GM21367 (cell line): Measurements from ENCODE around the gene FAM177B.
"Not testable (repeated sequence)": the region's sequence is repeated elsewhere in the genome, so short reads cannot be mapped to it uniquely, and the experiment has no call there.

ENCODE experiments used
- ATAC-seq: cut with Tn5 transposase; IDR thresholded peaks from one replicate; pipeline ENCODE4 v1.9.1; 2021; ENCODE audit not compliant: unreplicated experiment

FAM177B gene

DNA sequence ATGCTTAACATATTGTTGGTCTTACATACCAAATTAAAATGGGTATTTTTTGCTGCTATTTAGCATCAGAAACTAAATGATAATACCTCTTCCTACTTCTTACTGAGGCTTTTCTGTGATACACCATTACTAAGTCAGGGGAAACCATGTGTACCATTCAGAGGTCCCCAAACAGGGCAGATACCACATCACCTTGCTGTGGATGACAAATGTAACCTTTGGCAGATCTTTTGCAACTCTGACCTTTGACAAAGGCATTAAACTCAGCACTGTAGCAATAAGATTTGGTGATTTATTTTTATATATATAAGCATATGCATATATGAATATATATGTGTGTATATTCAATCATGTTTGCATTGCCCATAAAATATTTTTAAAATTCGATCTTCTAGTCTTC, 2.9 kb downstream of the FAM177B start:
- ATAC-seq: no peak

DNA sequence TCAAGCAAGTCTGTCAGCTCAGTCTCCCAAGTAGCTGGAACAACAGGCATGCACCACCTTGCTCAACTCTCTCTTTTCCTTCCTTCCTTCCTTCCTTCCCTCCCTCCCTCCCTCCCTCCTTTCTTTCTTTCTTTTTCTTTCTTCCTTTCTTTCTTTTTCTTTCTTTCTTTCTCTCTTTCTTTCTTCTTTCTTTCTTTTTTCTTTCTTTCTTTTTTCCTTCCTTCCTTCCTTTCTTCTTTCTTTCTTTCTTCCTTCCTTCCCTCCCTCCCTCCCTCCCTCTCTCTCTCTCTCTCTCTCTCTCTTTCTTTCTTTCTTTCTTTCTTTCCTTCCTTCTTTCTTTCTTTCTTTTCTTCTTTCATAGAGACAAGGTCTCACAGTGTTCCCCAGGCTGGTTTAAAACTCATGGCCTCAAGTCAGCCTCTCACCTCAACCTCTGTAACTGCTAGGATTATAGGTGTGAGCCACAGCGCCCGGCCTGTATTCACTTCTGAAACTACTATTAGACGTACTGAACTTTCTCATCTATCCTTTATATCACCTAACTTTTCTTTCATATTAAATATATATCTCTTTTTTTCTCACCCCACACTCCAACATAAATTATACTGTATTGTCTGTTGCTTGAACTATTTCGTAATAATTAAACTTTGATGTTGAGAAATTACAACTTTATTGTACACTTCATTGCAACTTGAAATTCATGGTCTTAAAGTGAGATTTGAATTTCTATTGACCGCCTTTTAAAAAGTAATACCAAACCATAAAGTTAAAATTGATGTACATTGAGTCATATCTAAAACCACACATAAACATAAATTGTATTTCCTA, 4.8 kb downstream of the FAM177B start:
- ATAC-seq: not testable (repeated sequence)

DNA sequence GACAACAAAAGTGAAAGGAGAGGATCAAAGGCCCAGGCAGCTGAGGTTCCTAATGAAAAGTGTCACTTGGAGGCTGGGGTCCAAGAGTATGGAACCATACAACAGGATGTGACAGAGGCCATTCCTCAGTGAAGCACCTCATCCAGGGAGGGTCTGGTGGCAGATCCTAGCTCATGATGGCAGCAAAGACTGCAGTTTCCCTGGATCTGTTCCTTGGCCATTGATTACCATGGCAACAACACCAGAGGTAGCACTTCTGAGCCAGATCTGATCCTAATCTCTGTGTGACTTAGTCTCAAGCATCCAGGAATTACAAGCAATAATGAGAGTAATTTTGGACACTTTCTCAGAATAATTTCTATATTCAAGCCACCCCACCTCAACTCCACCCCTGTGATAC, 12.9 kb downstream of the FAM177B start:
- no peak for ATAC-seq

DNA sequence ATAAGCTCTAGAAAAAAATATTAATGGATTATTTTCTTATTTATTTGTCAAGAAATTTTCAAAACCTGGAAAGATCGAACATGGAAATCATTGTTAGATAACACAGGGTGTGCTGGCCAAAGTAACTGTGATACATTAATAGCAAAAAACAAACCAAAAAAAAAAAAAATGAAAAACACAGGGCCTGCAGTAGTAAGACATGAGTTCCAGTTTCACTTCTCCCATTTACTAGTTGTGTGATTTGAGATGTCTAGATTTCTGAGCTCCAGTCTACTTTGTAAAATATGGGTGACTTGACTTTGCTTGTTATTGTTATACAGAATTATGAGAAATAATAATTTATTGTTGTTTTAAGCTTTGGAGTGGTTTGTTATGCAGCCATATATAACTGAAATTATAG, 13.6 kb downstream of the FAM177B start:
- ATAC-seq: peak; percentile 92

DNA sequence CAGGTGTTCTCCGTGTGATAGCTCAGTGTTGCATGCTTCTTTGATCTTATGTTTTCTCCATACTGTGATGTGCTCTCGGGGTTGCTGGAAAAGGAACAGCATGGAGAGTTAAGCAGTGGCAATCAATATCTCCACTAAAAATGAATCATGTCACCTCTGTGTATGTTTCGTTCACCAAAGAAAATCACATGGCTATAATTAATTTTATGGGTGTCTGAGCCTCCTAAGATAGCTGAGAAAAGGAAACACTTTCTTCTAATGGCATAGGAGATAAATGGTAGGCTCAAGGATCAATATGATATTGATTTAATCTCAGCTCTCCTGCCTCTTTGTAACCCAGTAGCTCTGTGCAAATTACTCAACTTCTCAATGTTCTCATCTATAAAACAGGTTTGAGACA, 14.3 kb downstream of the FAM177B start:
- no peak for ATAC-seq

DNA sequence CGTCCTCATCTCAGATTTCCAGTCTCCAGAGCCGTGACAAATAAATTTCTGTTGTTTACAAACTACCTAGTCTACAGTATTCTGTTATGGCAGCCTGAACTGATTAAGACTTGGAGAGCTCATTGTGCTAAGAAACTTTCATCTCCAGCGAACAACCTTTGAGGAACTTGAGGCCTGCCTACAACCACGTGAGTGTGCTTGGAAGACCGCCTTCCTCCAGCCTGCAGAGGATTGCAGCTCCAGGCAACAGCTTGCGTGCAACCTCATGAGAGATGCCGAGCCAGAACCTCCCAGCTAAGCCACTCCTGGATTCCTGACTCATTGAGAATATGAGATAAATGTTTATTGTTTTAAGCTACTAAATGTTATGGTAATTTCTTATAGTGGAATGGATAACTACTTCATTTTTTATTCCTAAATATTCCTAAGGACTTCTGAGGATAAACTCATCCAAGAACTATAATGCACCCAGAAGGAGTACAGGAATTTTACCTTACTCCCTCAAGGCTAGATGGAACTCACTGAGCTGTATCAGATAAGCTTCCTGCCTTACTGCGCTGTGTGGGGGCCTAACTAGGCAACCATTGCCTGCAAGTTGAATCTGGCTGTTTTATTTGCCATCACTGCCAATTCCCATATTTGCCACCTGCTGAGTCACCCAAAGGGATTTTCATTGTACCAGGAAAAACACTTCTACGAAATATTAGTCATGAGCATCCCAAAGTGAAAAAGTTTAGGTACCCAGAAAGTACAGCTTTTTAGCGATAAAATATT, 17.6 kb downstream of the FAM177B start:
- no peak for ATAC-seq

DNA sequence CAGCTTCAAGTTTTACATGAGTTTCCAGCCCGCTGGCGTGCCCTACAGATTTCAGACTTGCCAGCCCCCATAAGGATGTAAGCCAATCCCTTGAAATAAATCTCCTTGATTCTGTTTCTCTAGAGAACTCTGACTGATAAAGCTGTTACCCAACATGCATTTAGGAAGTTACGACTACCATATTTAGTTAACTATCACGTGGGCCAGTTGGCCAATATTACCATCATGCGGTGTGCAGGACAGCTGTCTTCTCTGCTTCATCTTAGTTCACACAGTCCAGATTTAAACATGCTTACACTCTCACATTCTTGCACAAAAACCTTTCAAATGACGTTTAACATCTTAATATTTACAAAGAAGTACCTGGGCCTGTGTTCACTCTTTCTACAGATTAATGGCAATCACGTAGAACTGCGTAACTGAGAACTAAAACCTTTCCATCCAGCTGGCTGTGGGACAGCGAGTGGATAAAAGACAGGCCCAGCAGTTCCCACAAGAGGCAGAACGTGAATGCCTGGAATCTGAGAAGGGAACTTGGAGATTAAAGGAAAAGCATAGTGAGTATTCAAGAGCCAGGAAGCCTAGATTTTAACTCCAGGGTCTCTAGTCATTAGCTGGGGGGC, 20.8 kb downstream of the FAM177B start:
- ATAC-seq: no peak

DNA sequence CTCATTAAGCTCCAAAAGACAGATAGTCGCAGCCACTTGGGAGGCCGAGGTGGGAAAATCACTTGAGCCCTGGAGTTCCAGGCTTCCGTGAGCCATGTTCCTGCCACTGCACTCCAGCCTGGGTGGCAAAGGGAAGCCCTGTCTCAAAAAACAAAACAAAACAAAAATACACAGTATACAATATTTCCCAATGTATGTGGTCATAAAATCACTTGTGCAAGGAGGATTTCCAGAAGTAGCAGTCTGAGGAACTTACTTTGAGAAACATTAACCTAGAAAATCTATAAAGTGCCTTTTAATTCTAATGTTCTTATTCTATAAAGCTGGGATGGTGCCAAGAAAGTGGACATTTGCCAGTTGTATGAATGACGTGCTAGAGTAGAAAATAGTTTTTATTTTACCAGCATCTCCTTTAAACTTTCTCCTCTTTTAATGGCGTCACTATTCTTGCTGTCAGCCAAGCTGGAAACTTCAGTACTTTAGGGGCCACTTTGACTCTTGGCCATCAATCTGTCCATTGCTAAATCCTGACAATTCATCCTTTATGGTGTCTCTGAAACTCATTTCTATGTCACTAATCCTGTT, 22.5 kb downstream of the FAM177B start:
- no peak for ATAC-seq

DNA sequence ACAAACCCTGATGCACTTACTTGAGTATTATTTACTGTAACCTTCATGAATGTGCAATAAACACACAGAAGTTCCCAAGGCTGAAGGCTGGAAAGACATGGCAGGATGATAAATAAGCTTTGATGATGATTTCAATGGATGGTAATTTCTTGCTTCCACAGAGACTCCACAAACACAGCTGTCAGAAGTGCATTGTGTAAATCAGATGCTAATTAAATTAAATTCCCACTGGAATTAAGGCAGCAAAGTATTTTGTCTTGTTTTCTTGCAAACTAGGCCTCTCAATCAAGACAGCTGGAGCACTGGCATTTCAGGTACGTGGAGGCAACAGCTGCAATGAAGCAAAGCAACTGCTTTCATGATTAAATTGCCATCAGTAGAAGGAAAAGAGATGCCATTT, 24.1 kb downstream of the FAM177B start:
- no peak for ATAC-seq

DNA sequence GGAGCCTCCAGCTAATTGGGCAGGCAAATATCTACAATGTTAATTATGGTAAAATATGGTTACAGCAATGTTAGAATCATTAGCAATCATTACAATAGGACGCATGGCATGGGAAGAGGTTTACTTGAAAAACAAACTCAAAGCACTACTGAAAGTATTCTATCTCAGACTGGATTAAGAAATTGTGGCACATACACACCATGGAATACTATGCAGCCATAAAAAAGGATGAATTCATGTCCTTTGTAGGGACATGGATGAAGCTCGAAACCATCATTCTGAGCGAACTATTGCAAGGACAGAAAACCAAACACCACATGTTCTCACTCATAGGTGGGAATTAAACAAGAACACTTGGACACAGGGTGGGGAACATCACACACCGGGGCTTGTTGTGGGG, 25.2 kb downstream of the FAM177B start:
- ATAC-seq: not testable (repeated sequence)

DNA sequence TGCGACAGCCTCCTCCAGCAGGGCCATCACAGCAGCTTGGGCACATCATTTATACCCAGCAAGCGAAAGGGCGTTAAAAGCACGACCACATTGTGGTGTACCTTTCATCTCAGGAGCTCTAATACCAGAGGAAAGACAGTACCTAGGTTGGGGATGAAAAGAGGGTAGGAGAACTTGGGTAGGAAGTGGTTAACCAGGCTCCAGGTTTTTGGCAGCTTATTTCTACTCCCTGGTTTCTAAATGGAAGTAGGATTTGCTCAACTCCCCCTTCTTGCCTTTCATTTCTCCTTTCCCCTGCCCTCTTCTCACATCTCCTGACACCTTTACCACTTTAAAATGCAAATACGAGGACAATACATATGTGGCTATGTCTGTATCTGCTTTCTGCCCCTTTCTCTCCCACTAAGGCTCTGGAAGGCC, 30.2 kb downstream of the FAM177B start:
- no peak for ATAC-seq

DNA sequence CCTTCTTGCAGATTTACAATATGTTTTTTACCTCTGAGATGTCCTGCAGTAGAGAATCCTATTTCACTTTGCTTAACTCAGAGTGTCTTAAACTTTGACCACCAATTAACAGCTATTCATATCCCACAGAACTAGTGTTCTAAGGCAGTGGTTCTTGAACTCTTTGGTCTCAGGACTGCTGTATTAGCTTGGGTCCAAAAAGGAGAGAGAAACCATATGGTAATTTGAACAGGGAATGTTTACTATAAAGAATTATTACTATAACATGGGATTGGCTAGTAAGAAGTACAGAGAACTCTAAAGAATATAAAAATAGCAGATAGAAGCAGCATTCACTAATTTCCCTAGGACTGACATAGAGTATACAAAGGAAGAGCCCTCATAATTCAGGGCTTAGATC, 31.6 kb downstream of the FAM177B start:
- no peak for ATAC-seq

DNA sequence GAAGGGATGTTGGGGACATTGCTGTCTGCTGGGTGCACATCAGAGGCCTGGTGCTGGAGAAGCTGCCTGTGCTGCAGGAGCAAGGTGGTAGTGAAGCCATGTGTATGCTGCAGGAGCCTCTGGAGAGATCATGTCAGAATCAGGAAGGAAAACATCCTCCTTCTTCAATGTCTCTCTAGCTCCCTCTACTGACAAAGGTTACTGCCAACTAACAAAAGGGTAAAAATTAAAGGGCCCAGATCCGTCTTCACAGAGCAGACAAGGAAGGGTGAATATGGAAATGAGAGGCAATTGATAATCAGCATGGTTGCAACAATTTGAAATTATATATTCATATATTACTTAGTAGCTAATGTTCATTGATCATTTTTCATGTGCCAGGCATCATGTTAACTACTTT, 32.2 kb downstream of the FAM177B start:
- no peak for ATAC-seq

DNA sequence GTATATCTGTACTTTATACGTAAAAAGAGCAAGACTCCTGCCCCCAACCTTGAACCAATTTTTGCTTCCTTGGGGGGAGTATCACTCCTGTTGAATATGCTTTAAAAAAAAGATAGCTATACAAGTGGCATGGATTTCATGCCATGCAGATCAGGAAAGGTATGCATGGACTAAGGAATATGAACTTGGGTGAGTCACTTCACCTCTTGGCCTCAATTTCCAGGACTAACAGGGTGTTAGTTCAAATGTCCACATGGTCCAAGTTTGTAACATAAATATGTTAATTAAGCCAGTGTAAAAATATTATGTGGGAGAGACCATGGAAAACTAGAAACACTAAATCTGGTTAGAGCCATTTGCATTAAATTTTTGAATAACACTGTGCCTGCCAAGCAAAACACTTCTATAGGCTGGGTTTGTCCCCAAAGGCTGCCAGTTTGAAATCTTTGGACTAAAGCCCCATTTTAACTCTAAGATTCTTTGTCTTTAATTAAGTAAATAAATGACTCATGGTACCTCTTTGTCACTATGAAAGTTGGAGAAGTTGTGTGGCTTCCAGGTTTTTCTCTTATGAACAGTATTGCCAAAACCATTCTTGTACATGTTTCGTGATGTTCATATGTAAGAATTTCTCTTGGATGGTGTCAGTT, 33.1 kb downstream of the FAM177B start:
- ATAC-seq: no peak

DNA sequence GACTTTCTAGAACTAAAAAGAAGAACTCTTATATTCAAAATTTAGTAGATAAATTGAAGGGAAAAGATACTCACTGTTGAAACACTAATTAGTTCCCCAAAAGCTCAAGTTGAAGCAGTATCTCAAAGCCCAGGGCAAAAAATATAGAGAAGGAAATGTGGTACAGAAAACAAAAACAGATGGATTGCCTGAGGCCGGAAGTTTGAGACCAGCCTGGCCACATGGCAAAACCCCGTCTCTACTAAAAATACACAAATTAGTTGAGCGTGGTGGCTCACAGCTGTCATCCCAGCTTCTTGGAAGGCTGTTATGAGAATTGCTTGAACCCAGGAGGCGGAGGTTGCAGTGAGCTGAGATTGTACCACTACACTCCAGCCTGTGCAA, 36.0 kb downstream of the FAM177B start:
- ATAC-seq: peak; percentile 78

DNA sequence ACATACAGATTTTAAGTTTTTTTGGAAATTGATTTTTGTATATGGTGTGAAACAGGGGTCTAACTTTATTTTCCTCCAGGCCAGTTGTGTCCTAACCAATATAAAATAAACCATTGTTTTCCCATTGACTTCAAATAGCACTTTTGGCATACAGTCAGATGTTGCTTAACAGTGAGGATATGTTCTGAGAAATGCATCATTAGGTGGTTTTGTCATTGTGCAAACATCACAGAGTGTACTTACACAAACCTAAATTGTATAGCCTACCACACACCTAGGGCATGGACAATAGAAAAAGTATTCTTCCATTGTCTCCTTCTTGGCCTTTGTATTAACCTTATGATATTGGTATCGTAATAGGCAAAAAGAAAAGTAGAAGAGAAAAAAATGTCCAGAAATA, 40.5 kb downstream of the FAM177B start:
- no peak for ATAC-seq

DNA sequence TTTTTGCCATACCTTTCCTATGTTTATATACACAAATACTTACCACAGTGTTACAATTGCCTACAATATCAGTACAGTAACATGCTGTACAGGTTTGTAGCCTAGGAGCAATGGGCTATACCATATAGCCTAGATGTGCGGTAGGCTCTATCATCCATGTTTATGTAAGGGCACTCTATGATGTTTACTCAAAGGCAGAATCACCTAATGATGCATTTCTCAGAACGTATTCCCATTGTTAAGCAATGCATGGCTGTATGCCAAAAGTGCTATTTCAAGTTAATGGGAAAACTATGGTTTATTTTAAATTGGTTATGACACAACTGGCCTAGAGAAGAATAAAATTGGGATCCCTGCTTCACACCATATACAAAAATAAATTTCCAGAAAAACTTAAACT, 41.0 kb downstream of the FAM177B start:
- ATAC-seq: no peak

DNA sequence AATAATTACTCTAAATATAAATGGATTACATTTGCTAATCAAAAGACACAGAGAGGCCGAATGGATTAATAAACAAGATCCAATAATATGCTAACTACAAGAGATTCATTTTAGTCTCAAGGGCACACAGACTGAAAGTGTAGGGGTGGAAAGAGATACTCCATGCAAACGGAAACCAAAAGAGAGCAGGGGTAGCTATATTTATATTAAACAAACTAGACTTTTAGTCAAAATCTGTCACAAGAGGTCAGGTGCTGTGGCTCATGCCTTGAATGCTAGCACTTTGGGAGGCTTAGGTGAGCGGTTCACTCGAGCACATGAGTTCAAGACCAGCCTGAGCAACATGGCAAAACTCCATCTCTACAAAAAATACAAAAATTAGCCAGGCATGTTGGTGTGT, 44.2 kb downstream of the FAM177B start:
- ATAC-seq: no peak

DNA sequence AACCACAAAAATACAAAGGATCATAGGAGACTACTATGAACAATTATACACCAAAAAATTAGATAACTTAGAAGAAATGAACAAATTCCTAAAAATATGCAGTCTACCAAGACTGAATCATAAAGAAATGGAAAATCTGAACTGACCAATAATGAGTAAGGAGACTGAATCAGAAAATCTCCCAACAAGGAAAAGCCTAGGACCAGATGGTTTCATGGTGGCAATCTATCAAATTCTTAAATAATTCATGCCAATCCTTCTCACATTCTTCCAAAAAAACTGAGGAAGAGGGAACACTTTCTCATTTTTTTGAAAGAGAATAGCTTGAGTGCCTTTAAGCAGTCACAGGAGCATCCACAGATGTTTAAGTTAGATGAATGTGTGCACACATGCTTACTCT, 46.0 kb downstream of the FAM177B start:
- ATAC-seq: no peak

DNA sequence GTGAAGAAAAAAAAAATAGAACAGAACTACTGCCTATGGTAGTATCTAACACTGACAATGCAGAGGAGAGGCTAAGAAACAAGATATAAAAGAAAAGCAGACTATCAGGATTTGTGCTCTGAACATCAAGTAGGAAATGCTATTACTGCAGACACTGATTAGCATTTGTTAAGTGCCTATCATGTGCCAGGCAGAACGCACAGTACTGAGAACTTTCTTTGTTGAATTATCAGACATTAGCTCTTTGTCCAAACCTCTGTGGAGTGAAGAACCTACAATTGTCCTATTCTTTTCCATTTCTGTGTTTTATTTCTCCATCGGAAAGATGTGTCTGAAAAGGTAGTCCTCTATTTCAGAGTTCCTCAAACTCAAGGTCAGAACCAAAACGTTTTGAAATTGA, 47.4 kb downstream of the FAM177B start:
- ATAC-seq: no peak

DNA sequence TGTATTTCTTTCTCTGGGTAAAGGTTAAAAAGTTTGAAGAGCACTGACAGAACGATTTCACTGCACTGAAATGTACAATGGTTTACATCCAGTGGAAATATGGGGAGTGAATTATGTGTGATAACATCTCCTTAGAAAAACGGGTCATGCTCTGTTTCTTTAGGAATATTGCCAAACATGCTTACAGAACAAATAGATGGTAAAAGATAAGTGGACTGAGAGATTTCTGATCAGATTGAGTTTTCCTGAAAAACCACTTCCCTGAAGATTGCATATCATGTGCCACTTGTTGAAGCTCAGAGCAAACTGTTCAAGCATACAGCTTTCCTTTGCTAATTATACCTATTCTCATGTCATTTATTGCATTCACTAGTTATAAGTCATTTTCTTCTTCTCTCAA, 47.9 kb downstream of the FAM177B start:
- ATAC-seq: no peak
